ENCODE measurements around the gene CA10.

- TF ChIP-seq BACH2 (CRISPR knock-in tag; IDR thresholded peaks at IDR 0.05; ENCODE audit: borderline replicate concordance) (no peak), CSRNP3 (CRISPR knock-in tag; IDR thresholded peaks at IDR 0.05) (no peak), RARB (CRISPR knock-in tag; IDR thresholded peaks at IDR 0.05) (no peak), CREB5 (CRISPR knock-in tag; IDR thresholded peaks at IDR 0.05; ENCODE audit: low read depth) (no peak), CSDC2 (CRISPR knock-in tag; IDR thresholded peaks at IDR 0.05) (no peak), ESRRG (CRISPR knock-in tag; IDR thresholded peaks at IDR 0.05) (no peak), ARNTL (CRISPR knock-in tag; IDR thresholded peaks at IDR 0.05; ENCODE audit: borderline replicate concordance, low read depth) (no peak)
Observed at GRCh38 chr17:51699303-51699702, 459.2 kb downstream of the CA10 start.
